ENCODE measurements around the gene TOB1.
A peak's percentile ranks its signal among the peaks of the same experiment; 100 is the strongest.

The TOB1 gene

GRCh38 chr17:50832267-50832863 is 33.8 kb downstream of the TOB1 start:
- no peak for DNase-seq (ENCODE audit: low read depth)

GRCh38 chr17:50831471-50831928 is 34.7 kb downstream of the TOB1 start:
- DNase-seq (ENCODE audit: low read depth), result no peak

DNA sequence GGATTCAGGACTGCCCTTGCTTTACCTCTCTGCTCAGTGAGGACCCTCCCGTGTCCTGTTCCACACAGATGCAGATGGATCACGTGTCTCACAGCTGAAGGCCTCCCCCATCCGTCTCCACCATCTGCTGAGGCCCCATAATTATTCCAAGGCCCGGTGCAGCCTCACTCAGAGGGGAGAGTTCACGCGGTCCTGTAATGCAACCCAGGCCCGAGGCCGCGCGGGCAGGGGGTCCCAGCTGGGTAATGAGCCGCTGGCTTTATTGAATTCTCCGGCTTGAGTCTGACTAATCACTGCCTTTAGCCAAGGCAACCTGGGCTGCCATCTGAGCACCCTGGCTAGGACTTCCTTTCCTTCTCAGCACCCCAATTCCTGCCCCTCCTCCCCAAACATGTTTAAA is 35.2 kb downstream of the TOB1 start:
- no peak for DNase-seq (ENCODE audit: low read depth)

DNA sequence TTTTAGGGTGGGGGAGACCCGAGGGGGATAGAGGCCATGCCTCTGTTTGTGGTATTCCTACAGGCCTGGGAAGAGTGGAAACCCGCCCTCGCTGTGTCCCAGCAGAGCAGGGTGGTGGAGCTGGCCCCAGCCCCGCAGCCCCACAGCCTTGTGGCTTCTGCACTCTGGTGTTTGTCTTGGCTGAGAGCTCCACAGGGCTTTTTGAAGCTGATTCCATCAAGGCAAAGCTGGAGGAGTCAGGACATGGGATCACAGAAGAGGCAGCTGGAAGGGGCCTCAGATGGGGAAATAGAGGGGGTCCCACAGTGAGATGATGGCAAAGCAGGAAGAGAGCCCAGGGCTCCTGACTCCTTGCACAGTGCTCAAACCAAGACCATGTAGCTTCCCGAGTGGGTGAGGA is 35.8 kb downstream of the TOB1 start:
- DNase-seq (ENCODE audit: low read depth), result no peak

GRCh38 chr17:50829332-50829731 is 36.8 kb downstream of the TOB1 start:
- DNase-seq (ENCODE audit: low read depth), result no peak

- no peak for DNase-seq (ENCODE audit: low read depth)
These were observed 37.5 kb downstream of the TOB1 start for GRCh38 chr17:50828508-50829170.

- no peak for DNase-seq (ENCODE audit: low read depth)
These were observed 41.0 kb downstream of the TOB1 start for GRCh38 chr17:50825188-50825587.

- DNase-seq (ENCODE audit: low read depth), result no peak
These were observed 41.7 kb downstream of the TOB1 start for GRCh38 chr17:50824429-50824828.

GRCh38 chr17:50822550-50822949 is 43.6 kb downstream of the TOB1 start:
- DNase-seq (ENCODE audit: low read depth), result no peak

GRCh38 chr17:50820651-50821050 is 45.5 kb downstream of the TOB1 start:
- DNase-seq (ENCODE audit: low read depth), result no peak

DNA sequence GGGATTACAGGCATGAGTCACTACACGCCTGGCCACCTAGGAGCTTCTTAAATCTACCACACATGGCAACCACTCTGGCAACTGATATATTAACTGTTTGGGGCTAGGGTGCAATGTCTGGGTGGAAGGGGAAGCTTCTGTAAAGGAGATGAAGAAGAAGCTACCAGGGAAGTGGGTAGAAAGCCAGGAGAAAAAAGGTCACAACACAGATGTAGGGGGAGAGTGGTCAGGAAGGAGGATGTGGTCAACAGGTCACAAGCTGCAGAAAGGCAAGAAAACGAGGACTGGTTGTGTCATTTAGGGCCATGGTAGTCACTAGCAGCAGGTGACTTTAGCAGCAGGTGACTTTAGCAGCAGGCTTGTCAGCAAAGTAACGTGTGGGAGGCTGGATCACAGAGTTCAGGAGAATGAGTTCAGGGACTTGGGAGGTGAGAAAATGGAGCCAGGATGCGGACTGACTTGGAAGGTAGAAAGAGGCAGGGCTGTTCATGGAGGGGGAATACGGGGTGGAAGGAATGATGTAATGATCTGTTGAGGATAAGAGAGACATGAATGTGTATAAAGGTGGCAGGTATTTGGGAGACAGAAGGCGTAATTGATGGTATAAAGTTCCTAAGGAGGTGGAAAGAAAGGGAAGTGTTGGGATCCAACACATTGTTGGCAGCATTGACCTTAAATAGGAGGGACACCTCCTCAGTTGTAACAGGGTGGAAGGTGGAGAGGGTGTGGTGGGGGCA is 47.1 kb downstream of the TOB1 start:
- no peak for DNase-seq (ENCODE audit: low read depth)

DNA sequence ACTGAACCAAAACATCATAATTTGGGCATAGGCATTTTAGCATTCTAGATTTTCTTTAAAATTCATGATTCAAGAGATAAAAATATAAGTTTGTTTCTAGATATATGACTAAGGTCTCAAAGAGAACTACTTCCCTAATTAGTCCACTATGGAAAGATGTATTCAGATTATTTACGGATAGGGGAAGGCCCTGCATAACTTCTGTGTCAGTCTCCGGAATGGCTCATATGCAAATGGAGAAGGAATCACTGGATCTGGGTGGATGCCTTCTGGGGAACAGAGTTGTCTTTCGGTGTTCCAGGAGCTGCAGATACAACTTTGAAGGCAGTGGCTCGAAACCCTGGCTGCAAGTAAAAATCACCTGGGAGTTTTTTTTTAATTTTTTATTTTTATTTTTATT is 47.9 kb downstream of the TOB1 start:
- no peak for DNase-seq (ENCODE audit: low read depth)

GRCh38 chr17:50817838-50818237 is 48.3 kb downstream of the TOB1 start:
- DNase-seq (ENCODE audit: low read depth), result no peak

DNA sequence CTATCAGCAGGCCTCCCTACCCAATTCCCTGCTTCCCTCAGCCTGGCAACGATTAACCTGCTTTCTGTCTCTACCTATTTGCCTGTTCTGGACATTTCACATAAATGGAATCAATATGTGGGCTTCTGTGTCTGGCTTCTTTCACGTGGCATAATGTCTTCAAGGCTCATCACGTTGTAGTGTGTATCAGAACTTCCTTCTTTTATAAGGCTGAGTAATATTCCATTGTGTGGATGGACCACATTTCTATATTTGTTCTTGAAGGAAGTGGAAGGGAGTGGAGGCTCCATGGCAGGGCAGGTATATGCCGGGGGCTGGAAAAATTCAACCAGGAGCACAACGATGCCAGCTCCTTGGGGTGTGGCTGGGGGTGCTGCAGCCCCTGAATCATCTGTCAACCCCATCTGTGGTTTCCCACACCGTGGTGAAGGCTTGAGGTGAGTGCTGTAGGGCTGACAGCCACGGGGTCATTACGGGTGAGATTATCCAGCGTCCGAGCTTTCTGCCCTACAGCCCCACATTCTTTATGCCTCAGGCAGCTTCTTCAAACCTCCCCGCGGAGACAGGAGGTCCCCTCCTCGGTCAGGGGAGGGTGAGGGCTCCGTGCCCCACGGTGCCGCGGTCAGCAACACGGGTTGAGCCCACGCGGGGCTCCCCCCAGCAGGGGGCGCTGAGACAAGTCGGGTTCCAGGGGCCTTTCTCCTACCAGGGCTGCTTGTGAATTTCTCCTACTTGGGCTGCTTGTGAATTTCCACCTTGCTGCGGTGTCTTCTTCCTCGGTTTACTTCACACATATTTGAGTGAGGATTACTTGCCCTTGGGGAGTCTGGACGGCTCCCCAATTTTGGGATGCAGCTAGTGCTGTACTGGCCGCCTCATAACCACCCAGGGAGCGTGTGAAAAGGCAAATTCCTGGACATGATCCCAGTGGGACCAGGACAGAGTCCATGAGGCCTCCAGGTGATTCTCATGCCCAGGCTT is 49.1 kb downstream of the TOB1 start:
- DNase-seq (ENCODE audit: low read depth), result peak; percentile 24

- no peak for DNase-seq (ENCODE audit: low read depth)
These were observed 49.9 kb downstream of the TOB1 start for GRCh38 chr17:50816271-50816670.

- DNase-seq (ENCODE audit: low read depth), result no peak
These were observed 50.8 kb downstream of the TOB1 start for GRCh38 chr17:50815400-50815799.

DNA sequence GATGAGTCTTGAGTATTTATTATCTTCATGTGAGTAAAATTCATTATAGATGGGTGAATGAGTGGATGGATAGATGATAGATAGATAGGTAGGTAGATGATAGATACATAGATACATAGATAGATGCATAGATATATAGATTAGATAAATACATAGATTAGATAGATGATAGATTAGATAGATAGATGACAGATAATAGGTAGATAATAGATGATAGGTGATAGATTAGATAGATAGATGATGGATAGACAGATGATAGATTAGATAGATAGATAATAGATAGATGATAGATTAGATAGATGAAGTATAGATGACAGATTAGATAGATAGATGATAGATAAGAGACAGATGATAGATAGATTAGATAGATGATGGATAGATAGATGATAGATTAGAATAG is 52.6 kb downstream of the TOB1 start:
- DNase-seq (ENCODE audit: low read depth), result no peak

All from stimulated activated CD8-positive, alpha-beta memory T cell treated with anti-CD3 and anti-CD28 coated beads, Interleukin-12 subunit alpha, Interleukin-12 subunit beta, amount 100 ng/mL, for 4 hours (primary cell).